GM12801 (cell line): ENCODE data around the gene PEA15.

Experiments used
- CTCF ChIP-seq: IDR thresholded peaks from one replicate; pipeline ENCODE4 v1.5.1; 2011; ENCODE audit warnings: control low read depth; ENCODE audit not compliant: insufficient read length; ENCODE audit errors: extremely low read depth

Gene PEA15

GRCh38 chr1:160220301-160220700 lies 15.1 kb downstream of the PEA15 start:
- no peak for TF ChIP-seq CTCF

GRCh38 chr1:160221089-160221488 lies 15.9 kb downstream of the PEA15 start:
- TF ChIP-seq CTCF = no peak

- no peak for TF ChIP-seq CTCF
These were observed 17.4 kb downstream of the PEA15 start for GRCh38 chr1:160222546-160222945.

GRCh38 chr1:160224606-160225005 lies 19.4 kb downstream of the PEA15 start:
- TF ChIP-seq CTCF = no peak

- no peak for TF ChIP-seq CTCF
These were observed 20.2 kb downstream of the PEA15 start for GRCh38 chr1:160225345-160225744.

- no peak for TF ChIP-seq CTCF
These were observed 21.4 kb downstream of the PEA15 start for GRCh38 chr1:160226623-160227022.

- no peak for TF ChIP-seq CTCF
These were observed 21.9 kb downstream of the PEA15 start for GRCh38 chr1:160227034-160227433.

GRCh38 chr1:160227561-160227960 lies 22.4 kb downstream of the PEA15 start:
- no peak for TF ChIP-seq CTCF
